MCF 10A (cell line): ENCODE data around the gene XXYLT1. TPM values are rescaled to one million over a fixed set of nuclear protein-coding genes. Genes with fewer than 3 reads are reported as not detected.

Experiments
- BruUV-seq: library from RNA; stranded (reverse); fragments of 400-500 nt; replicated peaks from 2 replicates; lab custom pipeline; 2021; lab: Mats Ljungman, UMichigan
- CTCF ChIA-PET: fragments of 300-600 bp; sonication (Branson Sonifier 250); formaldehyde crosslinking; extraction: SDS; loops from one replicate; lab custom pipeline; 2021; ENCODE audit warnings: antibody characterized with exemption, inconsistent platforms; lab: Yijun Ruan, JAX
- POLR2A ChIA-PET: fragments of 300-600, 350-650 bp; sonication (Branson Sonifier 250); formaldehyde crosslinking; extraction: SDS; loops from one replicate; lab custom pipeline; 2020; ENCODE audit warnings: antibody characterized with exemption, inconsistent platforms; lab: Yijun Ruan, JAX
- DNase-seq: peaks from one replicate; pipeline ENCODE4 v3.0.0-alpha.2; 2018; ENCODE audit not compliant: unreplicated experiment
- H3K27ac Mint-ChIP-seq: one replicate; pipeline ENCODE4 v1.8.0; 2022; ENCODE audit warnings: mild to moderate bottlenecking, low read depth, mixed read lengths; ENCODE audit not compliant: unreplicated experiment
- H3K27me3 Mint-ChIP-seq: one replicate; pipeline ENCODE4 v1.8.0; 2022; ENCODE audit warnings: mixed read lengths; ENCODE audit not compliant: insufficient read depth, unreplicated experiment
- H3K36me3 Mint-ChIP-seq: one replicate; pipeline ENCODE4 v1.8.0; 2022; ENCODE audit warnings: mild to moderate bottlenecking, moderate library complexity, mixed read lengths; ENCODE audit not compliant: insufficient read depth, unreplicated experiment
- H3K4me1 Mint-ChIP-seq: one replicate; pipeline ENCODE4 v1.8.0; 2022; ENCODE audit warnings: mixed read lengths; ENCODE audit not compliant: insufficient read depth, unreplicated experiment
- H3K4me3 Mint-ChIP-seq: one replicate; pipeline ENCODE4 v1.8.0; 2022; ENCODE audit warnings: mild to moderate bottlenecking, moderate library complexity, mixed read lengths; ENCODE audit not compliant: unreplicated experiment
- H3K9me3 Mint-ChIP-seq: one replicate; pipeline ENCODE4 v1.8.0; 2022; ENCODE audit warnings: mixed read lengths; ENCODE audit not compliant: unreplicated experiment
- CTCF ChIP-seq: fragments of 200-600 bp; IDR thresholded peaks from one replicate; pipeline ENCODE4 v1.8.0; 2022; ENCODE audit warnings: antibody characterized with exemption, mild to moderate bottlenecking; ENCODE audit not compliant: unreplicated experiment
- intact Hi-C: fragments of 100-400 bp; cut with micrococcal nuclease; formaldehyde crosslinking; loops from 2 replicates; pipeline ENCODE4 v1.14.1; 2022
- total RNA-seq: library from RNA; stranded (reverse); gene quantifications from 2 replicates; pipeline ENCODE4 v1.2.3, GENCODE V29; 2022

XXYLT1 gene
- total RNA-seq, 1 experiment from 2014 or later, result 10.0 TPM

GRCh38 chr3:195160257-195160898 lies 110.6 kb downstream of the XXYLT1 start:
- H3K4me1 Mint-ChIP-seq, result peaks cover 6% of the 10 kb centered on the region
- no peak overlapping the region for H3K4me3 Mint-ChIP-seq
- CTCF ChIA-PET, result interaction anchor here (1.0 kb wide), 1 partner anchor 26 kb away, joined by 3 read pairs; no protein-coding TSS in a partner anchor

GRCh38 chr3:195159814-195160165 lies 111.2 kb downstream of the XXYLT1 start:
- CTCF ChIA-PET, result interaction anchor here (1.0 kb wide), 1 partner anchor 26 kb away, joined by 3 read pairs; no protein-coding TSS in a partner anchor
- H3K4me3 Mint-ChIP-seq, result no peak overlapping the region
- no TSS peak for BruUV-seq

More at GRCh38 chr3:195160257-195160898, 110.6 kb downstream of the XXYLT1 start:
- Mint-ChIP-seq H3K36me3 (peaks cover 5% of the 10 kb centered on the region), H3K27me3 (no peaks in the 10 kb centered on the region), H3K9me3 (no peaks in the 10 kb centered on the region), H3K27ac (no peak overlapping the region)
- no peak for DNase-seq
- no TSS peak for BruUV-seq
- POLR2A ChIA-PET, result interaction anchor here (1.0 kb wide), 1 partner anchor 10 kb away, joined by 3 read pairs; no protein-coding TSS in a partner anchor
- intact Hi-C loops, result no loop called here
- TF ChIP-seq CTCF, result no peak

GRCh38 chr3:195159117-195159813 lies 111.7 kb downstream of the XXYLT1 start:
- peaks cover 1% of the 10 kb centered on the region for H3K36me3 Mint-ChIP-seq
- H3K4me1 Mint-ChIP-seq, result peaks cover 15% of the 10 kb centered on the region
- intact Hi-C loops, result no loop called here
- no peak overlapping the region for H3K4me3 Mint-ChIP-seq
- CTCF ChIA-PET, result no interaction called here
- no peak for TF ChIP-seq CTCF
- H3K27ac Mint-ChIP-seq, result no peak overlapping the region
- H3K9me3 Mint-ChIP-seq, result no peaks in the 10 kb centered on the region
- H3K27me3 Mint-ChIP-seq, result no peaks in the 10 kb centered on the region
- DNase-seq, result no peak
- POLR2A ChIA-PET, result interaction anchor here (0.6 to 1.1 kb wide), 4 partner anchors 11 to 143 kb away, joined by 3 read pairs; no protein-coding TSS in a partner anchor
- BruUV-seq, result no TSS peak

More at GRCh38 chr3:195159814-195160165, 111.2 kb downstream of the XXYLT1 start:
- Mint-ChIP-seq H3K36me3 (peaks cover 5% of the 10 kb centered on the region), H3K9me3 (no peaks in the 10 kb centered on the region), H3K27me3 (no peaks in the 10 kb centered on the region), H3K4me1 (peaks cover 11% of the 10 kb centered on the region), H3K27ac (no peak overlapping the region)
- POLR2A ChIA-PET, result interaction anchor here (0.8 to 1.0 kb wide), 2 partner anchors 11 to 14 kb away, joined by 3 read pairs; no protein-coding TSS in a partner anchor
- TF ChIP-seq CTCF, result no peak
- intact Hi-C loops, result no loop called here
- DNase-seq, result no peak

GRCh38 chr3:195156286-195156890 lies 114.6 kb downstream of the XXYLT1 start:
- Mint-ChIP-seq H3K27me3 (no peaks in the 10 kb centered on the region), H3K9me3 (no peaks in the 10 kb centered on the region), H3K36me3 (no peaks in the 10 kb centered on the region), H3K4me1 (peaks cover 25% of the 10 kb centered on the region), H3K4me3 (no peak overlapping the region), H3K27ac (peak overlapping the region; percentile 31)
- no peak for DNase-seq
- ChIA-PET POLR2A (no interaction called here), CTCF (no interaction called here)
- BruUV-seq, result no TSS peak
- TF ChIP-seq CTCF, result no peak
- intact Hi-C loops, result no loop called here
